Psoas muscle (tissue), 8 donors: ENCODE data around the gene WDR38. TPM values are rescaled to one million over a fixed set of nuclear protein-coding genes. Genes with fewer than 3 reads are reported as not detected.

ENCODE experiments used
- ATAC-seq, 4 donors: fragments of 200-7000 bp; cut with Tn5 transposase; one replicate each; pipeline ENCODE4 v1.9.1; 2020; ENCODE audit warnings: moderate library complexity in 3 of 4, mild to moderate bottlenecking in 2 of 4
- DNase-seq, 2 donors: peaks; one replicate each; pipeline ENCODE4 v3.0.0-alpha.2; 2020
- H3K27ac ChIP-seq: fragments of 200-600 bp; one replicate; pipeline ENCODE4 v1.8.0; 2022
- H3K27me3 ChIP-seq, 3 donors: fragments of 200-600 bp in 1 of 3; one replicate each; pipeline versions ENCODE4 v1.6.1 to v1.8.0; 2013 to 2022; ENCODE audit warnings: low read length in 2 of 3, mild to moderate bottlenecking in 2 of 3, moderate library complexity in 1 of 3; ENCODE audit not compliant: insufficient read depth in 3 of 3
- H3K36me3 ChIP-seq, 2 donors: fragments of 200-600 bp in 1 of 2; one replicate each; pipeline versions ENCODE4 v1.6.1 to v1.8.0; 2013 to 2022; ENCODE audit warnings: low read depth in 1 of 2, mild to moderate bottlenecking in 1 of 2, moderate library complexity in 1 of 2; ENCODE audit not compliant: insufficient read depth in 1 of 2
- H3K4me1 ChIP-seq: fragments of 200-600 bp; one replicate; pipeline ENCODE4 v1.8.0; 2022
- H3K4me3 ChIP-seq: fragments of 200-600 bp; one replicate; pipeline ENCODE4 v1.8.0; 2022; ENCODE audit warnings: mild to moderate bottlenecking
- H3K9me3 ChIP-seq: fragments of 200-600 bp; one replicate; pipeline ENCODE4 v1.8.0; 2022
- CTCF ChIP-seq: fragments of 200-600 bp; IDR thresholded peaks from one replicate; pipeline ENCODE4 v1.8.0; 2022; ENCODE audit warnings: antibody characterized with exemption
- WGBS, 3 donors: extraction: QIAGEN DNeasy Blood & Tissue Kit; methylation state at CpG; one replicate each; pipeline versions ENCODE4 v1.1.6 to v1.1.7; 2013; 5-methylcytosine and 5-hydroxymethylcytosine counted together
- intact Hi-C, 2 donors: fragments of 100-400 bp; cut with DNase I; formaldehyde crosslinking; loops; one replicate each; pipeline versions ENCODE4 v1.11.0 to v1.14.2; 2022
- long read RNA-seq, 2 donors: library from polyadenylated mRNA; unstranded; transcript quantifications; one replicate each; pipeline ENCODE4 v2.0.0, GENCODE V29; 2021
- polyA plus RNA-seq, 3 donors: library from polyadenylated mRNA; stranded (reverse); fragments of 200-250 nt; gene quantifications; one replicate each; pipeline ENCODE4 v1.2.3, GENCODE V29; 2013
- total RNA-seq, 4 donors: library from RNA; stranded (reverse); fragmentation: NEBNext Ultra II Directional in 2 of 4; extraction: Animal tissue kit (Norgen Biotek cat#: 25700) in 2 of 4; gene quantifications; one replicate each; pipeline versions ENCODE4 v1.2.1 to v1.2.4, GENCODE V29; 2021 to 2023
- donor health status: healthy with polysubstance abuse.
- donor health status: DM: no; HTN: no; CAD: no; lungs with moderate emphysema.
- donor health status: Bipolar disorder and iron deficiency.
- donor health status: healthy.
- donor health status: DM: yes; HTN: yes; CAD: no.
- donor health status: DM: no; HTN: no; CAD: no.
- donor health status: DM: no; HTN: no; CAD: no.
- donor health status: DM: yes; HTN: yes; CAD: no.

The WDR38 gene
- total RNA-seq (not detected), polyA plus RNA-seq (under 1 TPM in 1 of 3 donors, not detected in 2; 0.05 TPM)
- long read RNA-seq, donor 1: 0 reads
- long read RNA-seq, donor 2, partial matches to known transcripts: 0 of 1 reads
- long read RNA-seq, donor 2, other reads (novel, unspliced or antisense): 0 of 1 reads

- Histone ChIP-seq H3K27me3 (no peaks in the 10 kb centered on the region), H3K4me3 (peak within 1 kb of the TSS; percentile 64), H3K9me3 (no peaks in the 10 kb centered on the region), H3K27ac (peak within 1 kb of the TSS; percentile 73), H3K4me1 (peaks cover 14% of the 10 kb centered on the region), H3K36me3 (peaks cover 0 to 17% of the 10 kb centered on the region in 2 donors)
- peak; percentile 89 to 92 (median 91) for ATAC-seq
- WGBS, 3 donors: 0 to 1% (median 1%) methylated on average over 31 to 51 of the region's 51 CpGs
- TF ChIP-seq CTCF: peak; percentile 99
- intact Hi-C loops: loop anchor here (1.0 kb wide), 2 partner anchors 79 to 81 kb away; no protein-coding TSS in a partner anchor
- peak; percentile 83 to 92 for DNase-seq
Observed at GRCh38 chr9:124852829-124853531, at the start of gene WDR38. Gene WDR38, plus strand, starts transcription at chr9:124853460. Its CDS starts 72 bp downstream, at chr9:124853532.

- ATAC-seq (no peak), DNase-seq (no peak)
- Histone ChIP-seq H3K27me3 (no peaks in the 10 kb centered on the region), H3K27ac (no peak overlapping the region), H3K4me3 (no peak overlapping the region), H3K9me3 (no peaks in the 10 kb centered on the region), H3K4me1 (peaks cover 19% of the 10 kb centered on the region), H3K36me3 (no peaks in the 10 kb centered on the region)
- intact Hi-C loops: no loop called here
- TF ChIP-seq CTCF: no peak
- WGBS, 3 donors: 91 to 100% (median 92%) methylated on average over 8 of the region's 8 CpGs
Observed at GRCh38 chr9:124803911-124804310, 49.3 kb upstream of the WDR38 start.

GRCh38 chr9:124805186-124805585 lies 48.1 kb upstream of the WDR38 start:
- TF ChIP-seq CTCF: no peak
- no peaks in the 10 kb centered on the region for H3K27me3 ChIP-seq
- WGBS, 3 donors: 16 to 33% (median 24%) methylated on average over 4 of the region's 4 CpGs
- peaks cover 19% of the 10 kb centered on the region for H3K4me1 ChIP-seq
- ATAC-seq: peak; percentile 21 to 54 (median 38)
- no peaks in the 10 kb centered on the region for H3K36me3 ChIP-seq
- peak overlapping the region; percentile 16 for H3K27ac ChIP-seq
- no peak overlapping the region for H3K4me3 ChIP-seq
- H3K9me3 ChIP-seq: no peaks in the 10 kb centered on the region
- no peak for DNase-seq
- intact Hi-C loops: no loop called here

- Histone ChIP-seq H3K27ac (no peak overlapping the region), H3K36me3 (no peaks in the 10 kb centered on the region), H3K27me3 (no peaks in the 10 kb centered on the region), H3K9me3 (no peaks in the 10 kb centered on the region), H3K4me1 (peaks cover 4% of the 10 kb centered on the region), H3K4me3 (no peak overlapping the region)
- WGBS, 3 donors: 89 to 91% (median 91%) methylated on average over 12 of the region's 12 CpGs
- ATAC-seq (no peak), DNase-seq (no peak)
- intact Hi-C loops: no loop called here
- TF ChIP-seq CTCF: no peak
Observed at GRCh38 chr9:124808246-124808956, 44.9 kb upstream of the WDR38 start.
